Measurements from ENCODE around the gene HMGXB3. TPM values are rescaled to one million over a fixed set of nuclear protein-coding genes. Genes with fewer than 3 reads are reported as not detected.

Gene HMGXB3
- total and polyA plus RNA-seq, 5 donors from 2014 or later = 11.0 to 51.5 (median 12.7) TPM

GRCh38 chr5:150077060-150077459 lies 76.5 kb downstream of the HMGXB3 start:
- Mint-ChIP-seq H3K4me1 (no peaks in the 10 kb centered on the region), H3K36me3 (no peaks in the 10 kb centered on the region), H3K27me3 (peaks cover 11% of the 10 kb centered on the region), H3K9me3 (peaks cover 0 to 4% (median 0%) of the 10 kb centered on the region in 7 donors), H3K27ac (no peak overlapping the region), H3K4me3 (no peak overlapping the region)
- Histone ChIP-seq H3K27ac (ENCODE audit: insufficient read depth, low read length, poor library complexity, severe bottlenecking) (no peak overlapping the region), H3K36me3 (ENCODE audit: control insufficient read depth, insufficient read depth, low read length) (no peaks in the 10 kb centered on the region), H3K4me1 (ENCODE audit: control insufficient read depth, insufficient read depth, low read length, poor library complexity, severe bottlenecking) (no peaks in the 10 kb centered on the region), H3K4me3 (ENCODE audit: low read depth, low read length) (no peak overlapping the region), H3K9me3 (ENCODE audit: control insufficient read depth in 2 of 2, low read length in 2 of 2) (no peaks in the 10 kb centered on the region), H3K27me3 (ENCODE audit: control insufficient read depth, insufficient read depth, low read length) (no peaks in the 10 kb centered on the region)
- DNase-seq (no peak), ATAC-seq (ENCODE audit: low read depth in 2 of 2) (no peak)

GRCh38 chr5:150077996-150078801 lies 77.7 kb downstream of the HMGXB3 start:
- H3K4me3 Mint-ChIP-seq = no peak overlapping the region
- Histone ChIP-seq H3K4me3 (ENCODE audit: low read depth, low read length) (no peak overlapping the region), H3K27ac (ENCODE audit: insufficient read depth, low read length, poor library complexity, severe bottlenecking) (no peak overlapping the region), H3K27me3 (ENCODE audit: control insufficient read depth, insufficient read depth, low read length) (no peaks in the 10 kb centered on the region), H3K36me3 (ENCODE audit: control insufficient read depth, insufficient read depth, low read length) (no peaks in the 10 kb centered on the region), H3K9me3 (ENCODE audit: control insufficient read depth in 2 of 2, low read length in 2 of 2) (no peaks in the 10 kb centered on the region), H3K4me1 (ENCODE audit: control insufficient read depth, insufficient read depth, low read length, poor library complexity, severe bottlenecking) (no peaks in the 10 kb centered on the region)
- no peak for ATAC-seq (ENCODE audit: low read depth in 2 of 2)
- no peaks in the 10 kb centered on the region for H3K4me1 Mint-ChIP-seq
- no peak overlapping the region for H3K27ac Mint-ChIP-seq
- H3K9me3 Mint-ChIP-seq = peaks cover 0 to 4% (median 0%) of the 10 kb centered on the region in 7 donors
- DNase-seq = no peak
- peaks cover 20% of the 10 kb centered on the region for H3K27me3 Mint-ChIP-seq
- H3K36me3 Mint-ChIP-seq = no peaks in the 10 kb centered on the region

- no peak overlapping the region for H3K27ac Mint-ChIP-seq
- H3K4me3 ChIP-seq (ENCODE audit: low read depth, low read length) = no peak overlapping the region
- H3K27me3 ChIP-seq (ENCODE audit: control insufficient read depth, insufficient read depth, low read length) = no peaks in the 10 kb centered on the region
- no peaks in the 10 kb centered on the region for H3K36me3 Mint-ChIP-seq
- H3K4me1 ChIP-seq (ENCODE audit: control insufficient read depth, insufficient read depth, low read length, poor library complexity, severe bottlenecking) = no peaks in the 10 kb centered on the region
- H3K4me3 Mint-ChIP-seq = no peak overlapping the region
- DNase-seq (no peak), ATAC-seq (ENCODE audit: low read depth in 2 of 2) (no peak)
- no peaks in the 10 kb centered on the region for H3K9me3 ChIP-seq (ENCODE audit: control insufficient read depth in 2 of 2, low read length in 2 of 2)
- no peaks in the 10 kb centered on the region for H3K36me3 ChIP-seq (ENCODE audit: control insufficient read depth, insufficient read depth, low read length)
- peaks cover 20% of the 10 kb centered on the region for H3K27me3 Mint-ChIP-seq
- peaks cover 0 to 4% (median 0%) of the 10 kb centered on the region in 7 donors for H3K9me3 Mint-ChIP-seq
- no peak overlapping the region for H3K27ac ChIP-seq (ENCODE audit: insufficient read depth, low read length, poor library complexity, severe bottlenecking)
- H3K4me1 Mint-ChIP-seq = no peaks in the 10 kb centered on the region
Observed at GRCh38 chr5:150078802-150079689, 78.5 kb downstream of the HMGXB3 start.

- no peak overlapping the region for H3K4me3 Mint-ChIP-seq
- H3K27ac Mint-ChIP-seq = no peak overlapping the region
- Histone ChIP-seq H3K9me3 (ENCODE audit: control insufficient read depth in 2 of 2, low read length in 2 of 2) (no peaks in the 10 kb centered on the region), H3K36me3 (ENCODE audit: control insufficient read depth, insufficient read depth, low read length) (no peaks in the 10 kb centered on the region), H3K4me1 (ENCODE audit: control insufficient read depth, insufficient read depth, low read length, poor library complexity, severe bottlenecking) (no peaks in the 10 kb centered on the region), H3K27ac (ENCODE audit: insufficient read depth, low read length, poor library complexity, severe bottlenecking) (no peak overlapping the region), H3K4me3 (ENCODE audit: low read depth, low read length) (no peak overlapping the region), H3K27me3 (ENCODE audit: control insufficient read depth, insufficient read depth, low read length) (no peaks in the 10 kb centered on the region)
- peaks cover 26% of the 10 kb centered on the region for H3K27me3 Mint-ChIP-seq
- H3K9me3 Mint-ChIP-seq = peaks cover 0 to 4% (median 0%) of the 10 kb centered on the region in 7 donors
- ATAC-seq (ENCODE audit: low read depth in 2 of 2) (no peak), DNase-seq (no peak)
- no peaks in the 10 kb centered on the region for H3K36me3 Mint-ChIP-seq
- no peaks in the 10 kb centered on the region for H3K4me1 Mint-ChIP-seq
Observed at GRCh38 chr5:150079909-150080461, 79.4 kb downstream of the HMGXB3 start.

- Mint-ChIP-seq H3K27me3 (peaks cover 35% of the 10 kb centered on the region), H3K4me3 (no peak overlapping the region), H3K4me1 (no peaks in the 10 kb centered on the region), H3K36me3 (no peaks in the 10 kb centered on the region), H3K27ac (peak overlapping the region in 1 of 3 donors; percentile 53), H3K9me3 (peaks cover 0 to 4% (median 0%) of the 10 kb centered on the region in 7 donors)
- Histone ChIP-seq H3K36me3 (ENCODE audit: control insufficient read depth, insufficient read depth, low read length) (no peaks in the 10 kb centered on the region), H3K9me3 (ENCODE audit: control insufficient read depth in 2 of 2, low read length in 2 of 2) (no peaks in the 10 kb centered on the region), H3K4me3 (ENCODE audit: low read depth, low read length) (no peak overlapping the region), H3K4me1 (ENCODE audit: control insufficient read depth, insufficient read depth, low read length, poor library complexity, severe bottlenecking) (no peaks in the 10 kb centered on the region), H3K27me3 (ENCODE audit: control insufficient read depth, insufficient read depth, low read length) (peaks cover 2% of the 10 kb centered on the region), H3K27ac (ENCODE audit: insufficient read depth, low read length, poor library complexity, severe bottlenecking) (no peak overlapping the region)
- no peak for DNase-seq
- ATAC-seq (ENCODE audit: low read depth in 2 of 2) = no peak
Observed at GRCh38 chr5:150080696-150081435, 80.3 kb downstream of the HMGXB3 start.

- Mint-ChIP-seq H3K36me3 (no peaks in the 10 kb centered on the region), H3K9me3 (peaks cover 0 to 4% (median 0%) of the 10 kb centered on the region in 7 donors), H3K4me3 (no peak overlapping the region), H3K27me3 (peaks cover 37% of the 10 kb centered on the region), H3K4me1 (no peaks in the 10 kb centered on the region), H3K27ac (no peak overlapping the region)
- peak; percentile 32 to 43 for ATAC-seq (ENCODE audit: low read depth in 2 of 2)
- Histone ChIP-seq H3K4me3 (ENCODE audit: low read depth, low read length) (no peak overlapping the region), H3K27me3 (ENCODE audit: control insufficient read depth, insufficient read depth, low read length) (peaks cover 2% of the 10 kb centered on the region), H3K27ac (ENCODE audit: insufficient read depth, low read length, poor library complexity, severe bottlenecking) (no peak overlapping the region), H3K4me1 (ENCODE audit: control insufficient read depth, insufficient read depth, low read length, poor library complexity, severe bottlenecking) (no peaks in the 10 kb centered on the region), H3K36me3 (ENCODE audit: control insufficient read depth, insufficient read depth, low read length) (no peaks in the 10 kb centered on the region), H3K9me3 (ENCODE audit: control insufficient read depth in 2 of 2, low read length in 2 of 2) (no peaks in the 10 kb centered on the region)
- no peak for DNase-seq
Observed at GRCh38 chr5:150081541-150082283, 81.2 kb downstream of the HMGXB3 start.

- Histone ChIP-seq H3K4me1 (ENCODE audit: control insufficient read depth, insufficient read depth, low read length, poor library complexity, severe bottlenecking) (no peaks in the 10 kb centered on the region), H3K27ac (ENCODE audit: insufficient read depth, low read length, poor library complexity, severe bottlenecking) (no peak overlapping the region), H3K36me3 (ENCODE audit: control insufficient read depth, insufficient read depth, low read length) (no peaks in the 10 kb centered on the region), H3K4me3 (ENCODE audit: low read depth, low read length) (no peak overlapping the region), H3K9me3 (ENCODE audit: control insufficient read depth in 2 of 2, low read length in 2 of 2) (no peaks in the 10 kb centered on the region), H3K27me3 (ENCODE audit: control insufficient read depth, insufficient read depth, low read length) (peaks cover 2% of the 10 kb centered on the region)
- ATAC-seq (ENCODE audit: low read depth in 2 of 2) (no peak), DNase-seq (no peak)
- Mint-ChIP-seq H3K4me1 (no peaks in the 10 kb centered on the region), H3K9me3 (peaks cover 0 to 4% (median 0%) of the 10 kb centered on the region in 7 donors), H3K4me3 (no peak overlapping the region), H3K27ac (no peak overlapping the region), H3K36me3 (no peaks in the 10 kb centered on the region), H3K27me3 (peaks cover 37% of the 10 kb centered on the region)
Observed at GRCh38 chr5:150082374-150082773, 81.8 kb downstream of the HMGXB3 start.

All from CD4-positive, CD25-positive, alpha-beta regulatory T cell (primary cell).